Measurements from ENCODE around the gene INPP5A.
"Not testable (repeated sequence)": the region's sequence is repeated elsewhere in the genome, so short reads cannot be mapped to it uniquely, and the experiment has no call there.

Gene INPP5A

DNA sequence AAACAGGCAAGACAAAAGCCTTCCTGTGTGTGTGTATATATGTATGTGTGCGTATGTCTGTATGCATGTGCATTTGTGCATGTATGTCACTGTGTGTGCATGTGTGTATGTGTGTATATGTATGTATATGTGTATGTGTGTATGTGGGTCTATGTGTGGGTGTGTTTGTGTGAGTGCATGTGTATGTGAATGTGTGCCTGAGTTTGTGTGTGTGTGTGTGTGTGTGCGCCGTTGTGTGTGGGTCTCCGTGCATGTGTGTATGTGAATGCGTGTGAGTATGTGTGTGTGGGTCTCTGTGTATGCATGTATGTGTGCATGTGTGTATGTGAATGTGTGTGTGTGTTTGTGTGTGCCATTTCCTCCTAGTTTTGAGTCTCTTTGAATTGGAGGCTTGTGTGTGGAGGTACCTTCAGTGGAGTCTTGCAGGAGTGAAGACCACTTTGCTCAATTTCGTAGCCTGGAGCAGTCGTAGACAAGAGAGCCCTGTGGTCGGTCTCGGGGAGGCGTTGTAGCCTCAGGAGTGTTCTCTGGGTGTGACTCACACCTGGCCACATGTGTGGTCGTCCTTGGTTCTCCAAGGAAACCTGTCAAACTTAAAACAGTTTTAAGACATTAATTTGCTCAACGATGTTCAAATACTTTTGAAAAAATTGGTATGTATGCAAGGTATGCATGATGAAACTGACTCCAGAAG lies 28.1 kb downstream of the INPP5A start:
- DNase-seq: no peak

DNA sequence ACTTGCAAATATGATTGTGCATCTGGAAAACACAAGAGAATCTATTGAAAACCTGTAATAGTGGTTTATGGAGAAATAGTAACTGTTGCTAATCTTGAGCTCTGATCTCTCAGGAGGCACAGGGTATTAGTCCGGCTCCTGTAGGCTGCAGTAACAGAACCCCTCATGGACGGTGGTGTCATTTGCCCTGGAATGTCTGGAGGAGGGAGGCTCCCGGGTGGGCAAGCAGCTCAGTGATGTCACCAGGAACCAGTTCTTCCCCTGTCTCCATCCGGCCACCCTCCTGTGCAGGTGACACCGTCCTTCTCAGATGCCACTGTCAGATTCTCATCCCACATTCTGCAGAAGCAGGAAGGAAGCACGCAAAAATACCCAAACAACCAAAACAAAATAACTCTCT lies 29.3 kb downstream of the INPP5A start:
- DNase-seq: no peak

DNA sequence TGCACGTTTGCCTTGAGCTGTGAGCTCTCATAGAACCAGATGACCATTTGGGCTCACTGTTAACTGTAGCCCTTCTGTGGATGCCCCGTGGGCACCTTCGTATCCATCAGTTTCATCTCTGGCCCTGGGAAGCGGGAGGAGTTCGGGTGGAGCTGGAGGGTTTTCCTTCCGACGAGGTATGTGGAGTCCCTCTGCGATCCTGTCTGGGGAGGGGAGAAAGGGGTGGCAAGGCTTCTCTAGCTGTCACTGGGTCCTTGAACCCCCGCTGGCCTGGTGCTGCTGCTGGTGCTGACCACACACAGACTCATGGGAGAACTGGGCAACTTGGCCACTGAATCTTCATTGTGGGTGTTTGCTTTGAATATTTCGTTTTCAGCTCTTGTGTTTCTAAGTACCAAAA lies 32.7 kb downstream of the INPP5A start:
- DNase-seq: no peak

DNA sequence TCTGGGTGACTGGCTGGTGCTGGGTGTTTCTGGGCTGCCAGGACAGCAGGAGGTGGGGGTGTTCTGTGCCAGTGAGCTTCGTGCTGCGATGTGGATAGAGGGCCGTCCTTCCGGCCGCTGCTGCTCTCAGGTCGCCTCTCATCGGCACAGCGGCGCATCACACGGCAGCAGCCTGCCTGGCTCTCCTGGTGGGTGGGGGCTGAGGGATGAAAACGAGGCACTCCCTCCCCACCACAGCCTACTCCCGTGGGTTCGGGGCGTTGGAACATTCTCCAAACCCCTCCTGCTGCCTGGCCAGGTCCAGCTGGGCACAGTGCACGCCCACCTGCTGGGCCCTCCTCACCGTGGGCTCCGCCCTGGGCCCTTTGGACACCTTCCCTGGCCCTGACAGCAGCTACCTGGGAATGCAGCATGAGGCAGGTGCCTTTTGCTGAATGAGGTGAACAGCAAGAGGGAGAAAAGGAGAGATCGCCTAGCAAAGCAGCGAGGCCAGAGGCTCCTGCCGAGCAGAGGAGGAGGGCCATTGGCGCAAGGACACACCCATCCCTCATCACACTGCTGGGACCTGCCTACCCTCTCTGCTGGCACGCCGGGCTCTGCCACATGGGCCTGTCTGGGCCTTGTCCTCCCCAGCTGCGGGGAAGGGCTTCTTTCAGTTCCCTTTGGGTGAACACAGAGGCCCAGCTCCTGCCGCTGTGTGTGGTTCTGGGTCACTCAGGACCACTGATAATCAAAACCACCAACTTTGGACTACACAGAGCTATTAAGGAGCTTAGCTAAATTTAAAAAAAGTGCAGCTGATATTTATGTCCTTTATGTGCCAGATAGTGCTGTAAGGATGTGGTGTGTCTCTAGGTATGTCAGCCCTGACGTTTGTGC lies 33.4 kb downstream of the INPP5A start:
- DNase-seq: no peak

DNA sequence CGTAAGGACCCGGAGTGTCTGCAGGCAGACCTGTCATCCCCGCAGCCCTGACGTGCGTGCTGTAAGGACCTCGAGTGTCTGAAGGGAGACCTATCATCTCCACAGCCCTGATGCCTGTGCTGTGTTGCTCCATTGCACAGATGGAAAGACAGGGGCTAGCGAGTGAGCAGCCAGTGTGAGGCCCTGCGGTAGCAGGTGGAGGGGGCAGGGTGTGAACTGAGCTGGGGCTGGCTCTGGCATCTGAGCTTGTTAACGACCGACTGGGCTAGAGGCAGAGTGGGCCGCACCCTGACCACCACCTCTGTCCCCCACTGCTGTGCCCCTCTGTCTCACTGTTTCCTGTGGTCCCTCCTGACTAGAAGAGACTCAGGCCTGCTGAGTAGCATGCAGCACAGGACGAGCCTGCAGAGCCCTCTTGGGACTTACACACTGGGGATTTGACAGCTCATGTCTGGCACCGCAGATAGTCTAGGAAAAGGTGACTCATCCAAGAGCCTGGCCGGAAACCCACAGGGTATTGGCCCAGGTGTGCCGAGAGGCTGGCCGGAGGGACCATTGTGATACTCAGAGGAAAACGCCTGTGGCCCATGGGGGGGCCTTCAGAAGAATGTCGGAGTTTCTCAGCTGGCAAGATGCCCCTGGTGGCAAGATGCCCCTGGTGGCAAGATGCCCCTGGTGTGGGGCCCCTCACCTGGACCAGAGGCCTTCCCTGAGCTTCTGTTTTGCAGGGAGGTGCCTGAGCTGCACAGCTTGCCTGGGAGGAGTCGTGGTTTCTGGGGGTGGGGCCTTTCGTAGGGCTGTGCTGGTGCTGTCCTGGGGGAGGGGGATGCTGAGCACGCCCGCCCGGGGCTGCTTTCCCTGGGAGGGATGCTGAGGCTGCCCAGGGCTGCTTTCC lies 34.3 kb downstream of the INPP5A start:
- DNase-seq: peak; percentile 90

DNA sequence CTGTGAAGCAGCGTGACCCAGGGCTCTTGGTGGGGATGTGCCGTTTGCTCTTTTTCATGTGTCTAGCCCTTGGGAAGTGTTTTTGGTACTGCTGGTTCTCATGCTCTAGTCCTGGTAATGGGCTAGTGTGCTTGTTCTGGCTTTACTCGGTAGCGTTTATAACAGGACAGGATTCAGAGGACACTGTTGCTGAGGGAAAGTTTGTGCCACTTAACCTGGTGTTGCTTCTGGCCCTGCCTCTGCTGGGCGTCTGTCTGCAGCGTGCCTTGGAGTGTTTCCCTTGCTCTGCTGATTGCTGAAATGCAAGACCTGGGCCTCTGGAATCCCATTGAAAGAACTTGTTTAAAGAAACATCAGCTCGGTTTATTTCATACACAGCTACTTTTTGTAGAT lies 35.0 kb downstream of the INPP5A start:
- no peak for DNase-seq

DNA sequence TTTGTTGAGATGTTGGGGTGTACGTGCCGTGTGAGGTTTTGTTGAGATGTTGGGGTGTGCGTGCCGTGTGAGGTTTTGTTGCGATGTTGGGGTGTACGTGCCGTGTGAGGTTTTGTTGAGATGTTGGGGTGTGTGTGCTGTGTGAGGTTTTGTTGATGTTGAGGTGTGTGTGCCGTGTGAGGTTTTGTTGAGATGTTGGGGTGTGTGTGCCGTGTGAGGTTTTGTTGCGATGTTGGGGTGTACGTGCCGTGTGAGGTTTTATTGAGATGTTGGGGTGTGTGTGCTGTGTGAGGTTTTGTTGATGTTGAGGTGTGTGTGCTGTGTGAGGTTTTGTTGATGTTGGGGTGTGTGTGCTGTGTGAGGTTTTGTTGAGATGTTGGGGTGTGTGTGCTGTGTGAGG lies 35.4 kb downstream of the INPP5A start:
- not testable (repeated sequence) for DNase-seq

DNA sequence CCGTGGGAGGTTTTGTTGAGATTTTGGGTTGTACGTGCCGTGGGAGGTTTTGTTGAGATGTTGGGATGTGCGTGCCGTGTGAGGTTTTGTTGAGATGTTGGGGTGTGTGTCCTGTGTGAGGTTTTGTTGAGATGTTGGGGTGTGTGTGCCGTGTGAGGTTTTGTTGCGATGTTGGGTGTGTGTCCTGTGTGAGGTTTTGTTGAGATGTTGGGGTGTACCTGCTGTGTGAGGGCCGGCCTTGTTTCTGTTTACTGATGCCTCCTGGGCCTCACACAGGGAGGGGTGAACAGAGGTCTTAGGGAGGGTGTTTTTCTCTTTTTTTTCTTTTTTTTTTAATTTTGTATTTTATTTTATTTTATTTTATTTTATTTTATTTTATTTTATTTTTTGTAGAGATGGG lies 36.7 kb downstream of the INPP5A start:
- no peak for DNase-seq

GRCh38 chr10:132574783-132575319 lies 37.3 kb downstream of the INPP5A start:
- no peak for DNase-seq

DNA sequence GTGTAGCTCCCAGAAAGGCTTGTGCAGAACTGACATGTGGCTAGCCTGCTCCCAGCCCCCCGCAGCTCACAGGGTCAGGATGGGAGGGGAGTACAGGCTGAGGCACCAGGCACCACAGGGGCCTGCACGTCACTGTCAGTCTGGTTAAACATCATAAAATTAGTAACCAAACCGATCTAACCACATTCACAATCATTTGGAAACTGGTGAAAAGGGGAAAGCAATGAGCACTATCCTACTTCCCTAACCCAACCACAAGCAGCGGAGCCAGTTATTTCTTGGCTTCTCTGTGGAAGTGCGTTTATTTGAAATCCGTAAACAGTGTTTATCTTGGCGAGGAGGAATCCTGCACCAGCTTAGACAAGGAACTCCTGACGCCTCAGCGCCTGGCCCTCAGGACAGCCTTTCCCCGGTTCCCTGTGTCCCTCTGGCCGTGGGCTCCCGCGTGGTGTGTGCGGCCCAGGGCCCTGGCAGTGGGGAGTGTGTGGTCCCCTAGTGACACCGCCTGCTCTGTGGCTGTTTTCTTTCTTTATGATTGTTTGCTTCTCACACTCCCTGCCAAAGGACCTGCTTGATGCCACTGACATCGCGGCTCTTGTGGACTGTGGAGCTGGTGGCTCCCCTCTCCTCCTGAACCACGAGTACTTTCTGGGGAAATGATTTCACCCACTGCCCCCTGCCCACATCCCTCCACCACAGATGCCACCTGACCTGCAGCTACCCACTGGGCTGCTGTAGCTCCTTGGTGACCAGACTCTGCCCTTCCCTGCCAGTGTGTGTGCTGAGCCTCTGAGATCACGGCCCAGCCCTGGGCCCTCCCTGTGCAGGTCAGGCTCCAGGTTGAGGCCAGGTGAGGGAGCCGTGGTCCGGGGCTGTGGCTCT lies 38.0 kb downstream of the INPP5A start:
- DNase-seq: peak; percentile 83

GRCh38 chr10:132576671-132577349 lies 39.2 kb downstream of the INPP5A start:
- DNase-seq: no peak

GRCh38 chr10:132577350-132578003 lies 39.9 kb downstream of the INPP5A start:
- no peak for DNase-seq

- no peak for DNase-seq
Observed at GRCh38 chr10:132578287-132578951, 40.8 kb downstream of the INPP5A start.

- no peak for DNase-seq
Observed at GRCh38 chr10:132579027-132579859, 41.7 kb downstream of the INPP5A start.

- DNase-seq: no peak
Observed at GRCh38 chr10:132580143-132580542, 42.6 kb downstream of the INPP5A start.

GRCh38 chr10:132580617-132581016 lies 43.0 kb downstream of the INPP5A start:
- no peak for DNase-seq

DNA sequence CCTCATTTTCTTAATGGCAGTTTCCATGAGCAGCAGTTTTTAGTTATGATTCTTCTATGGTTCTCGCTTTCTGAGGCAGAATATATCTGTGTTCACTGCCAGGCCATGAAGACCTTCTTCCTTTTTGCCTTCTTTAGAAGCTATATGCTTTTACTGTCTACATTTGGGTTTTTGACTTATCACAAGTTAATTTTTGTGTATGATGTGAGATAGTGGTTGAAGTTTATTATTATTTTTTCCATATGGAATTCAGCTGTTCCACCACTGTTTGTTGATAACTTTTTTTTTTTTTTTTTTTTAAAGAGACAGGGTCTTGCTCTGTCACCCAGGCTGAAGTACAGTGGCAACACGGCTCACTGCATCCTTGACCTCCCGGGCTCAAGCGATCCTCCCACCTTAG lies 44.5 kb downstream of the INPP5A start:
- DNase-seq: no peak

DNA sequence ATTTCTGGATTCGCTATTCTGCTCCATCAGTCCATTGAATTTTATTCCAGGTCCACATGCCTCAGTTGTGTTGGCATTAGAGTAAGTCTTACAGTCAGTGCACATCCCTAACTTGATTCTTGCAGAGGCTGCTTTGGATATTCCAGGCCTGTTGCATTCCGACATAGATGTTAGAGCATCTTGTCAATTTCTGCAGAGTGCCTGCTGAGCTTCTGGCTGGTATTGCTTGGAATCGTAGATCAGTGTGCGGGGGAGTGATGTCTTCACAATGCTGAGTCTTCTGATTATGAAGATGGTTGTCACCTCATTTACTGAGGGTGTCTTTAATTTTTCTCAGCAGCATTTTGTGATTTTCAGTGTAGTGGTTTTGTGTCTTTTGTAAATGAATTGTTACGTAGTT lies 45.2 kb downstream of the INPP5A start:
- no peak for DNase-seq

GRCh38 chr10:132583456-132583855 lies 45.9 kb downstream of the INPP5A start:
- DNase-seq: no peak

Data from activated CD4-positive, alpha-beta T cell treated with anti-CD3 and anti-CD28 coated beads, Interleukin-2, amount 50 U/mL, for 16 hours (primary cell).